Myocyte (in vitro differentiated cells): ENCODE data around the gene SCNN1A. TPM values are rescaled to one million over a fixed set of nuclear protein-coding genes. Genes with fewer than 3 reads are reported as not detected.

Experiments
- DNase-seq: peaks from one replicate; pipeline ENCODE4 v3.0.0-alpha.2; 2012; ENCODE audit warnings: low read depth
- polyA plus RNA-seq: library from polyadenylated mRNA; unstranded; fragments of >200 nt; gene quantifications from one replicate; pipeline ENCODE4 v1.2.1, GENCODE V29; 2012; ENCODE audit warnings: missing spikeins
- total RNA-seq: library from RNA; depleted of rRNA; stranded (reverse); fragments of >200 nt; gene quantifications from 2 replicates; pipeline ENCODE4 v1.2.3, GENCODE V29; 2014

Gene SCNN1A
- total RNA-seq = 0.13 and 1.0 TPM in 2 replicates
- polyA plus RNA-seq = 0.59 TPM

DNA sequence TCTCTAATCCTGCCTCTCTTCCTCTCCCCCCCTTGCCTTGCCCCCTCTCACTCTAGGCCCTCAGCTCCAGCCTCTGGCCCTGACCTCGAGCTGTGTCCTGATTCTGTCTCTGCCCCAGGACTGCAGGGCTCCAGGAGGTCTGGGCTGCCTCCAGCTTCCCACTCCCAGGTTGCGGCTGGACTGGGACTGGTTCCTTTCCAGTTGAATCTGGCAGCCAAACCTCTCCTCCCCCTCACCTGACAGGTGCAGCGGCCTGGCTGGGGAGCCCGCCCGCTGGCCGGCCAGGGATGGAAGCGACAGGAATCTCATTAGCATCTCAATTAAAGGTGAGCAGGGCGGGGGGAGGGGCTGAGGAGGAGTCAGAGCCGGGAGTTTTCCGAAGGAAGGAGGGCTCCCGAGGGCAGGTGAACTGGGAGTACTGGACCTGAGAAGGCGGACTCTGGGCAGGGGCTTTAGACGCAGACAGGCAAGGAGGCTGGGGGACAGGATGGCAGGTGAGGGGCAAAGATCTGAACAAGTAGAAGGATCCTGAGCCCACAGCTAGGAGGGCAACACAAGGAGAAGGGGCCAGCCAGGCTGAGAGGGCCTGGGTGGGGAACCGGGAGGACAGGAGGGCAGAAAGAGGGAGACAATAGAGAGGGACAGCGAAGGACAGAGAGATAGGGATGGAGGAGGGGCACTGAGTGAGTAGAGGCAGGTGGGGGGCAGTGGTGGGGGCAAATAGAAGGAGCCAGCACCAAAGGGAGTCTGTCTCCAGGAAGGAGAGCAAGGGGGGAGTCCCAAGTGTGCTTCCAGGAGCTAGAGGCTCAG lies at the start of gene SCNN1A:
Gene SCNN1A (minus strand): TSS at position 295 of the 810 bp plus-strand sequence. CDS start 780 bp downstream, outside the sequence.
- no peak for DNase-seq

DNA sequence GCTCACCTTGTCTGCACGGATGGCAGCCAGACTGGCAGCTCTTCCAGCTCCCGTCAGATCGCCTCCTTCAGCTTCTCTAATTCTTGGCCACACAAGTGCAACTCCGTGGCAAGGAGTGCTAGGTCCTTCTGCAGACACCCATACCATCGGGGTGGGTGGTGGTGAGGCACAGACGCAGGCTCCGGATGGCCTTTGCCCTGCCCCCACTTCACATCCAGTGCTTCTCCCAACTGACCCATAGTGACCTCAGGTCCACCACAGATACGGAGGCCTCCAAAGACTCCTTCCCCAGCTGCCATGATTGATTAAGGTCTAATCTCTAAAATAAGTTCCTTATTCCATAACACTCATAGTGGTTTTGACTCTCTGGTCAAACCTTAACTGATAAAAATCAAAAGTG lies 49.5 kb upstream of the SCNN1A start:
- DNase-seq = no peak

DNA sequence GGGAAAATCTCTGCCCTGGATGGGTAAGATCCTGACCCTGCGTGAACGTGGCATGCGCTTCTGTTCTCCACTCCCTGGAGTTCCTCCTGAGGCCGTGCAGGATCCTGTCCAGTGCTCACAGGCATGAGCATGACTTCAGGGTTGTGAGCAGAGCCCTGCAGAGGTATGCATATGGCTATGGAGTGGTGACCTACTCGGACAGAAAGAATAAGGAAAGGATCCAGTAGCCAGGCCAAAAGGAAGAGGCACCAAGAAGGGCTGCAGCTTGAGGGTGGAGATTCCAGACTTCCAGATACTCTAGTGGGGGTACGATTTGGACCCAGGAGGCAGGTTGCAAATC lies 48.6 kb upstream of the SCNN1A start:
- DNase-seq = no peak

DNA sequence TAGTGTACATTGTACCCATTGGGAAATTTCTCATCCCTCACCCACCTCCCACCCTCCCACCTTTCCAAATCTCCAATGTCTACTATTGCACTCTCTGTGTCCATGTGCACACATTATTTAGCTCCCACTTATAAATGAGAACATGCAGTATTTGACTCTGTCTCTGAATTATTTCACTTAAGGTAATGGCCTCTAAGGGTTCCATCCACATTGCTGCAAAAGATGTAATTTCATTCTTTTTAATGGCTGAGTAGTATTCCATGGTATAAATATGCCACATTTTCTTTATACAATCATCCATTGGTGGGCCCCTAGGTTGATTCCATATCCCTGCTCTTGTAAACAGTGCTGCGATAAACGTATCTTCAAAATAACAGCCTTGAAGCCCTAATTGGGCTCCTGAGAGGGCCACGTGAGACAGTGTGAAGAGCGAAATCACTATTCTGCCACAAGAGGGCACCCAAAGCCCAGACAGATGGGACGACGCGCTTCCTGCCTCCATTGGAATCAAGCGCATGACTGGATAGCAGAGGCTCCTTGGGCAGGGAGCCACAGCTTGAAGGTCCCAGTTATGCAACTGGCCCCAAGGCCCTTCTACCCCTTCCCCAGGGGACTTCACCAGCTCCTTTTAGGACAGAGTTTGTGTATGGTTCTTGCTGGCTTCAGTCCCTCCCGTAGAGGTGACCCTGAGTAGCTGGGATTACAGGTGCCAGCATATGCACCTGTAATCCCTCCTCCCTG lies 48.1 kb upstream of the SCNN1A start:
- DNase-seq = peak; percentile 95

DNA sequence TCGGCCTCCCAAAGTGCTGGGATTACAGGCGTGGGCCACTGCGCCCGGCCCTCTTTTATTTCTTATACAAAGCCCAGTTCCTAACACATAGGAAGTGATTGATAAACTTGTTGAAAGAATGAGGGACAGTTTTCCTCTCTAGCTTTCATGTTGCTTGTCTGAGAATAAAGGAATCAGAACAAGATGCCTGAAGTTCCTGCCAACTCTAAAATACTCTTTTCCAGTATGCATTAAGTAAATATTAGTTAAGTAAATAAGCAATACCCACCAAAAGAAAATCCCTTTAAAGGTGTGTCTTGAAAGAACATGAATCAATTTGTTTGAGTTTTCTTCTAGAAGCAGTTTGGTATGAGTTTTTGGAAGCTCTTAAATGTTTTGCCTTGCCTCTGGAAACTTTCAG lies 45.0 kb upstream of the SCNN1A start:
- DNase-seq = no peak

DNA sequence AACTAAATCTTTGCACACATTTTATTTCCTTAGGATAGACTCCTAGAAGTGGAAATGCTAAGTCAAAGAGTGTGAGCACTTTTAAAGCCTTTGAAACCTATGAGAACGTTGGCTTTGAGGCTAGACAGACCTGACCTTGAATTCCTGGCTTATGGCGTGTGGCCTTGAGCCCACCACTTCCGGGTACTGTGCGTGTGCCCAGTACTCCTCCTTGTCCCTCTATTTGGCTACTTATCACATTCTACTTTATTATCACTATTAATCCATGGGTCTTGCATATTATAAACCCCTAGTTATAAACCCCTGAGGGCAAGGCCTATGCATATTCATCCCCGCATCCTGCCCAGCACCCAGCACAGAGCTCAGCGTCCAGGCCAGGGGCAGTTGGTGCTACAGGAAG lies 43.4 kb upstream of the SCNN1A start:
- DNase-seq = no peak

DNA sequence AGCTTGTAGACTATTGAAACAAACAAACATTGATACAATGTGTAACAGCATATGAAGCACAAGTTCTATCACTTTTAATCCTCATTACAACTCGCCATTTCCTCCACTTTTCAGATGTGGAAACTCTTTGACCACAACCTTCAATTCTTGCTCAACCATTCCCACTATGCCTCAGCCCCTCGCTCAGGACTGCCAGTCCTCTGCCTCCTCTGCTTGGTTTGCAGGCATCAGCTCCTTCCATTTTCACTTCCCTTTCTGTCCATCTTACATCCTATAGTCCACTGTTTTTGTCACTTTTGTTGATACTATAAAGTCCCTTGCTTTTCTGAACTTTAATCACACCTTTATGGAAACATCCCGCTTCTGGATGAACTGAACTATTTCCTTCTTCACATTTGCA lies 41.2 kb upstream of the SCNN1A start:
- DNase-seq = no peak

DNA sequence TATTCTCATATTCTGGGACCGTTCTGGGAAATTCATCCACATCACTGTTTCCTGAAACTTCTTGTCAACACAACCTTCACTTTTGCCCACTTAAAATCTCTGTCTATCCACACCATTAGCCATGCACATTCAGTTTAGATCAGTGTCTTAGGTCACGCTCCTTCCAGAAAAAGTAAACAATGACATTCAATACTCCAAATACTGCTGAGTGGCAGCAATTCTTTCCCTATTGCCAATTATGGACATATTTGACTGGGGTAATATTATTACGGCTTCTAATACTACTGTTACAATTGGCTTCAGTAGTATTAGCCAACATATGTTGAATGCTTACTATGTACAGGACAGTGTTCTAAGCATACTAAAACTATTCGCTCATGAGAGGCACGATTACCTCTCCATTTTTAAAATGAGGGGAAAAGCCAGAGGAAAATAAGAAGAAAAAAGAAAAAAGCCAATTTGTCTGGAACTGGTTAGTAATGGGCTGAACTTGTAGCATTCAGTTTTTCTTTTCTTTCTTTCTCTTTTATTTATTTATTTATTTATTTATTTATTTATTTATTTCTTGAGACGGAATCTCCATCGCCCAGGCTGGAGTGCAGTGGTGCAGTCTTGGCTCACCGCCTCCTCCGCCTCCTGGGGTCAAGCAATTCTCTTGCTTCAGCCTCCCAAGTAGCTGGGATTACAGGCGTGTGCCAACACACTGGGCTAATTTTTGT lies 32.0 kb upstream of the SCNN1A start:
- DNase-seq = no peak

DNA sequence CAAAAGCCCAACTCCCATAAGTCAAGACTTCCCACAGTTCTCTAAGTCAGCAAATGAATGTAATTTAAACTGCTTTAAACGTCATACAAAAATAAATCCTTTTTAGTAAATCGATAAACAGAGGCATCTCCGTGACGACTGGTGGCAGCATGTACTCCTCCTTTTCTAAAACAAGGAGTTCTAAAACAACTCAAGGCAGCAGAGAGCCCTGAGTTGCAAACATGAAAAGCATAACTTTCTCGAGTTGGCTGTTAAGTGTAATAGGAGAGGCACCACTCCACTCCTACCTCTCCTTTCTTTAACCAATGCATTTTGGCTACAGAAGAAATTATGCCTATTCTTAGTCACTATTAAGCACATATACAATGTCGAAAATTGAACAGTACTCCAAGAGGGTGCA lies 30.6 kb upstream of the SCNN1A start:
- DNase-seq = no peak

DNA sequence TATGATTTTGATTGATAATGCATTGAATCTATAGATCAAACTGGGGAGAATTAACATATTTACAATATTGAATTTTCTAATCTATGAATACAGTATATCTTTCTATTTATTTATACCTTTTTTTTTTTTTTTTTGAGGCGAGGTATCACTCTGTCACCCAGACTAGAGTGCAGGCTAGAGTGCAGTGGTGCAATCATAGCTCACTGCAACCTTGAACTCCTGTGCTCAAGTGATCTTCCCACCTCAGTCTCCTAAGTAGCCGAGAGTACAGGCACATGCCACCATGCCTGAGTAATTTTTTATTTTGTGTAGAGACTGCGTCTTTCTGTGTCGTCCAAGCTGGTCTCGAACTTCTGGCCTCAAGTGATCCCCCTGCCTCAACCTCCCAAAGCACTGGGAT lies 29.0 kb upstream of the SCNN1A start:
- DNase-seq = no peak

DNA sequence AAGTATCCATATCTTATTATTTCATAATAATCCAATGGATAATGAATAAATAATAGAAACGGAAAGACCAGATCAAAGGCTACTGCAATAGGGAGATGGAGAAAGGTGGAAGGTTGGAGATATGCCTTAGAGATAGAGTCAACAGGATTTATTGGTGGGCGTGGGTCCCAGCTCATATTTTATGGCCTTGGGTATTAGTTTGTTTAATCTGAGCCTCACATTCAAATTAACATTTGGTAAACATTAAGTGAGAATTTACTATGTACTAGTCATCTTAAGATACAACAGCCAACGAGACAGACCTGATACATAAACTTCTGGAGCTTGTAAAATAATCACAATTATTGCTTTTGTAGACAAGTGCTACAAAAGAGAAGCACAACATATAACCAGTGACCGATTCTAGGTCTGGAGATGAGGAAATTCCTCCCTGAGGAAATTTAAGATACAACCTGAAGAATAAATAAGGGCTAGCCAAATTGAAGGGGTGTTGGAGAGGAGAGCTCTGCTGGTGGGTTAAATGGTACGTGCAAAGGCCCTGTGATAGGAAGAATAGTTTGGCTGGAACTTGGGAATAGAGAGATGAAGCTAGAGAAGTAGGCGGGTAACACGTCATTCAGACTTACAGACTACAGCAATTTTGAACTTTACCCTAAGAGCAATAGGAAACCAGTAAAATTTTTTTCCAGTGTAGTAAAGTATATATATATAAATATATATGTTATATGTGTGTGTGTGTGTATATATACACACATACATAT lies 24.7 kb upstream of the SCNN1A start:
- no peak for DNase-seq

DNA sequence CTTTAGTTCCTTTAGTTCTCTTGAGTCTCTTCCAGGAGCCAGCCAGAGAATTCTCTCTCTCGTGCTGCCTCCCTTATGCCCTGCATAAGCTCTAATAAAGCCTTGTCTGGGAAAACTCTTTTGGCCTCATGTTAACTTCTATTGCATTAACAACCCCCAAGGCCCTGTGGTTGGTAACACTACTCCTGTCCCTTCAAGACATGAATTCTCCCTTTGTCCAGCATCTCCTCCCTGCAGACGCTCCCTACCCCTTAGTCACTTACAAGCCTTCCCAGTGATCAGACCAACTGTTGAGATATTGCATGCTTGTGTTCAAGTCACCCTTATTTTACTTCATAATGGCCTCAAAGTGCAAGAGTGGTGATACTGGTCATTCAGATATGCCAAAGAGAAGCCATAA lies 20.7 kb upstream of the SCNN1A start:
- no peak for DNase-seq

DNA sequence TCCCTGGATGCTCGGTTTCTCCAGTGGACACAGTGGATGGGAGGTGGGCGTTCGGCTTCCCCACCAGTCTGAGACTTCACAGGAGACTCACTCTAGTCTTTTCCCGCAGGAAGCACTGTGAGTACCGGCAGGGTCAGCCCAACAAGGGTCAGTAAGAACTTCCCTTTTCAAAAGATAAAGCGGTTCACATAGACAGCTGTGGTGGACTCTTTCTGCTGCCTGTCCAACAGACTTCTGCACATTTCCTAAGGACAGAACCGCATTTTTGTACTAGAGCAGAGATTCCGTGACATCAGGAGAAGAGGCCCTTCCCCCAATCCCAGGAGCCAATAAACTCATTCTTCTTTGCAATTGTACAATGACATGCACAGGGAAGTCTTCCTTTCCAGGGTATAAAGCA lies 19.0 kb upstream of the SCNN1A start:
- DNase-seq = no peak

DNA sequence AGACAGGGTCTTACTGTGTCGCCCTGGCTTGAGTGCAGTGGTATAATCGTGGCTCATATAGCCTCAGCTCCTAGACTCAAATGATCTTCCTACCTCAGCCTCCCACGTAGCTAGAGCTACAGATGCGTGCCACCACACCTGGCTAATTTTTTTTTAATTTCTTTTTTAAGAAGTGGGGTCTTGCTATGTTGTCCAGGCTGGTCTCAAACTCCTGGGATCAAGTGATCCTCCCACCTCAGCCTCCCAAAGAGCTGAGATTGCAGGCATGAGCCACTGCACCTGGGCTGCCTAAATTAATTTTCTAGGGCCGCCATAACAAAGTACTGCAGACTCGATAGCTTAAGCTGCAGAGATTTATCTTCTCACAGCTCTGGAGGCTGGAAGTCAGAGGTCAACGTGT lies 17.7 kb upstream of the SCNN1A start:
- DNase-seq = no peak

DNA sequence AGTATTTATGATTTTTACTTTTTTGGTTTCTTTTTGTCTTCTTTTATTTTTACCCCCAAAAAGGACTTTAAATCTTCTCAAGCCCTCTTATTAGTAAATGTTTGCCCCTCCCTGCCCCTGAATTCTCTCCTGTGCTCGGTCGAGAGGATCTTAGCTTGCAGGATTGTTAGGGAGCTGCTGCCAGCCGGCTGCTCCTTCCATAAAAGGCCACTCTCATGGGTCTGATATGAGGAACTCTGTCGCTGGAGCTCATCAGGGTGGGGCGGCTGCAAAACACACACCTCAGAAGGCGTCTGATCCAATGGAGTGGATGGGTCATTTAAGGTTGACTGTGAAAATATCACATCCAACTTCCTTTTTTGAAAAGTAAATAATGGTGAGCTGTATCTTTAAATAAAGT lies 17.1 kb upstream of the SCNN1A start:
- DNase-seq = no peak

DNA sequence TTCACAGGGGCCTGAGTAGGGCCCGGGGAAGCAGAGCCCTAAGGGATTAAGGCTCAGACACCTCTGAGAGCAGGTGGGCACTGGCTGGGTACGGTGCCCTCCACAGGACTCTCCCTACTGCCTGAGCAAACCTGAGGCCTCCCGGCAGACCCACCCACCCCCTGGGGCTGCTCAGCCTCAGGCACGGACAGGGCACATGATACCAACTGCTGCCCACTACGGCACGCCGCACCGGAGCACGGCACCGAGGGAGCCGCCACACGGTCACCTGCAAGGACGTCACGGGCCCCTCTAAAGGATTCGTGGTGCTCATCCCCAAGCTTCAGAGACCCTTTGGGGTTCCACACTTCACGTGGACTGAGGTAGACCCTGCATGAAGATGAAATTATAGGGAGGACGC lies 15.7 kb upstream of the SCNN1A start:
- no peak for DNase-seq

DNA sequence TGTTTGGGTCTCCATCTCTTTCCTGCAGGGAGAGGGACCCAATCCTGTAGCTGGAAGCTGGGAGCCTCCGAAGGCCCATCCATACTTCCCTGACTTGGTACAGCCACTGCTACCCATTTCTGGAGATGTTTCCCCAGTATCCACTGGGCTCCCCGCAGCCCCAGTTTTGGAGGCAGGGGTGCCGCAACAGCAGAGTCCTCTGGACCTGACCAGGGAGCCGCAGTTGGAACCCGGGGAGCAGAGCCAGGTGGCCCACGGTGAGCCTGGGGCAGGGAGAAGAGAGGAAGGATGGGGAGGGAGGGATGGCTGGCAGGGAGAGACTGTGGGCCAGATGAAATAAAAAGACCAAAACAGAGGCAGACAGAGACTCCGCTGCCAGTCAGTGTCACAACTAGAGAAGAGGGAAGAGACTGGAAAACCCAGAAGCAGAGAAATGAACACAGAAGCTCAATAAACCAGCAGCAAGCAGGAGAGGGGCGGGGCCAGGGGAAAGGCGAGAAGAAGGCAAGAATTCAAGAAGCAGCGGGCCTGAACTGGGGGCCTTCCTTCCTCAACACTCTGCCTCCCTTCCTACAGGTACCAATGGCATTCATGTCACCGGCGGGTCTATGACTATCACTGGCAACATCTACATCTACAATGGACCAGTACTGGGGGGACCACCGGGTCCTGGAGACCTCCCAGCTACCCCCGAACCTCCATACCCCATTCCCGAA lies 14.9 kb upstream of the SCNN1A start:
- DNase-seq = no peak

DNA sequence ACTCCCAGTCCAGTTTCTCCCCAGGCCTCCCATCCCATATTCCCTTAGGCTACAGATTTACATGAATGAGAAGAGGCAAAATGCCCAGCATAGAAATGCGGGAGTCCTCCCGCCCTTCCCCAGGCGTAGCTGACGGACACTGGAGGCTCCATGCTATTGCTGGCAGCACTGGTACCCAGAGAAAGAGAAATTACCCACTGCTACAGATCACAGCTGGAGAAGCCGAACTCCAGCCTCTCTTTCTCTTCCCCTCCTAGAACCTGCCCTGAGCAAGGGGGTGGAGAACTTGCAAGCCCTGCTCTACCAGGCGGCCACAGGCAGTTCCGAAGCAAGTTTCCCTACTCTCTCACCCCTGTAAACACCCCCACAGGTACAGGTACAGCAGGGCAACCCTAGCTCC lies 12.2 kb upstream of the SCNN1A start:
- no peak for DNase-seq

DNA sequence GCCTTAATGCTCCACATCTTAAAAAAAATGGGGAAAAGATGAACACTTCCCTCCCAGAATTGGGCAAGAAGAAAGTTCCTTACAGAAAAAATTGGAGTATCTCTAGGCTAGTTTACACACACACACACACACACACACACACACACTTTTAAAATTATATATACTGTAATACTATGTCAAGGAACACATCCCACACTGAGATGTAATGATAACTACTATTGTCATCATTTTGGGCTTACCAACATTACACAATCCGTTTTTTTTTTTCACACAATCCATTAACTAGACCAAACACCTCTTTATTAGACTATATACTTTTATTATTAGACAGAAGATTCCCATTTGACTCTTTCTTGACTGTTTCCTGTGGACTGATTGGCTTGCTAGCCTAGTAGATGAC lies 11.1 kb upstream of the SCNN1A start:
- no peak for DNase-seq

DNA sequence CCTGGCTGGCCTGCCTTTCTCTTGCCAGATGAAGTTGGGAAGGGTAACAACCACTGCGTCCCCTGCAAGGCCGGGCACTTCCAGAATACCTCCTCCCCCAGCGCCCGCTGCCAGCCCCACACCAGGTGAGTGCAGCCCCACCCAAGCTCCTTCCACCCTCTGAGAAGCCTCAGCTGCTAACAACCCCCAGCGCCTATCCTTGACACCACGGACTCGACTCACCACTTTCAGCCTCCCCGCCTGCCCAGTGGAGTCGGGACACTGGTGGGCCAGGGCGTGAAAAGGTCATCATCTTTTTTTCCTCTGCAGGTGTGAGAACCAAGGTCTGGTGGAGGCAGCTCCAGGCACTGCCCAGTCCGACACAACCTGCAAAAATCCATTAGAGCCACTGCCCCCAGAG lies 10.7 kb upstream of the SCNN1A start:
- no peak for DNase-seq
